Stimulated activated CD8-positive, alpha-beta memory T cell treated with anti-CD3 and anti-CD28 coated beads, Interleukin-12 subunit alpha, Interleukin-12 subunit beta, amount 100 ng/mL, for 24 hours (primary cell): ENCODE data around the gene USH1C.

Experiments
- DNase-seq: peaks from one replicate; pipeline ENCODE4 v3.0.0-alpha.2; 2020; ENCODE audit errors: extremely low read depth

The USH1C gene

GRCh38 chr11:17526326-17526725, 17.9 kb downstream of the USH1C start:
- DNase-seq: no peak

DNA sequence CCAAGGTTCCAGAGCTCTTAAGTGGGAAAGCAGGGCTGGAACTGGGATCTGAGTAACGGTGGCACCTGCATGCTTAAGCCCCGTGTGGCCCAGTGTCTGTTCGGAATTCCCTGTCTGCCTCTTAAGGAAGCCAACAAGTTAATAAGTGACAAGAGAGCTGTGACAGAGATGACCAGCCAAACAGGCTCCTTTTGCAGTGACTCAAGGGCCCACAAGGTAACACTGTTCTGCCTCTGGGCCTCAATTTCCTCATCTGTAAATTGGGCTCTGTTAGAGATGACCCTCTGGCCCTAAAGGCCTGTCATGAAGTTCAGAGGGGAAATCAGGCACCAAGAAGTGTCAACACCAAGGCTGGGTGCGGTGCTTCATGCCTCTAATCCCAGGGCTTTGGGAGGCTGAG, 18.6 kb downstream of the USH1C start:
- DNase-seq: no peak

DNA sequence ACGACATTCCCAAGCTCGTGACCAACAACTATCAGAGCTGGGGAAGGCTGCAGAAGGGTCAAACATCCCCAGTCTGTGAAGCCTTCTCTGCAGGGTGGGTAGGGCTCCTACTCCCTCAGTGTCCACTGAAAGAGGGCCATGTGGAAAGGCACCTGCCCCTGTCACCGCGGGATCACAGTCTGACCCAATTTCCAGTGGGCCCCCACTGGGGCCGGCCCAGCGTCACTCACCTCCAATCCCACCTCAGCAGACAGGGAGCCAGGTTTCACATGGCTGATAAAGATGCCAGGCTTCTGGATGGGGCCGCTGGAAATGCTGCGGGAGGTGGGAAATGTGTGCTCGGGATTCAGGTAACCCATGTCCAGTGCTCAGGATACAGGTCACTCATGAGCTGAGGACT, 20.0 kb downstream of the USH1C start:
- no peak for DNase-seq

GRCh38 chr11:17522655-17523054, 21.6 kb downstream of the USH1C start:
- DNase-seq: no peak

- no peak for DNase-seq
Measured at GRCh38 chr11:17521106-17521900, 22.9 kb downstream of the USH1C start.

DNA sequence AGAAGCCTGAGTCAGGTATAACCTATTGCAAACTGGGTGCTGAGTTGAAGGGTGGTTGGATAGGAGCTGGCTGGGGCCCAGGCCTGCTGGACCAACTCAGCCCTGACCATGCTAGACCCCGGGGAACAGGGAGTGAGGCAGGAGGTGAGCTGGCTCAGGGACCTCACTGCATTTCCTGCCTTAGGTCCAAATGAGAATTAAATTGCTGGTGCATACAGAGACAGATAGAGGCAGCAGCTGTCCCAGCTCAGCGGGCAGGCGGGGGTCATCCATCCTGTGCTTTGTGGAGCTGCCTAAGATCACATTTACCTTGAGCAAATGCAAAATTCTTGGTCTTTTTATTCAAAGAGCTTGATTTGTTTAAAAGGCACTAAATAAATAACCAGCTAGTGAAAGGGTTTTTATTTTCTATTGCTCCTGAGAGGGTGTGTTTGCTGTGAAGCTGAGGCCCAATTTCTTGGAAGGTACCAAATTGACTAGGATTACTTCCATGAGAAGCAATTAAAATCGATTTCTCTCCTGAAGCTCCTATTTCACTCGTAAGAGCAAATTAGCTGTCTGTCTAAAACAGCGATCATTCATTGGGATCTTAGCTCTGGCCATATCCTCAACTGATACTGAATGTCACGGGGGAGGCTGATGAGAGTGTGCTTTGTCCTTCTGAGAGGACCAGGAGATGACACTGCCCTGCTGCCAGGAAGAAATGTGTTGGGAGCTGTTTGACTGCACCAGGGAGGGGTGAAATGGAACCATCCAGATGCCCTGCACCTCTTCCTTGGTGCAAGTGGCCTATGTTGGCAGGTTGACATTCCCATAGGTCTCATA, 24.9 kb downstream of the USH1C start:
- no peak for DNase-seq

GRCh38 chr11:17518366-17518765, 25.9 kb downstream of the USH1C start:
- no peak for DNase-seq

- DNase-seq: no peak
Measured at GRCh38 chr11:17517186-17517585, 27.0 kb downstream of the USH1C start.

GRCh38 chr11:17516551-17517150, 27.6 kb downstream of the USH1C start:
- no peak for DNase-seq

DNA sequence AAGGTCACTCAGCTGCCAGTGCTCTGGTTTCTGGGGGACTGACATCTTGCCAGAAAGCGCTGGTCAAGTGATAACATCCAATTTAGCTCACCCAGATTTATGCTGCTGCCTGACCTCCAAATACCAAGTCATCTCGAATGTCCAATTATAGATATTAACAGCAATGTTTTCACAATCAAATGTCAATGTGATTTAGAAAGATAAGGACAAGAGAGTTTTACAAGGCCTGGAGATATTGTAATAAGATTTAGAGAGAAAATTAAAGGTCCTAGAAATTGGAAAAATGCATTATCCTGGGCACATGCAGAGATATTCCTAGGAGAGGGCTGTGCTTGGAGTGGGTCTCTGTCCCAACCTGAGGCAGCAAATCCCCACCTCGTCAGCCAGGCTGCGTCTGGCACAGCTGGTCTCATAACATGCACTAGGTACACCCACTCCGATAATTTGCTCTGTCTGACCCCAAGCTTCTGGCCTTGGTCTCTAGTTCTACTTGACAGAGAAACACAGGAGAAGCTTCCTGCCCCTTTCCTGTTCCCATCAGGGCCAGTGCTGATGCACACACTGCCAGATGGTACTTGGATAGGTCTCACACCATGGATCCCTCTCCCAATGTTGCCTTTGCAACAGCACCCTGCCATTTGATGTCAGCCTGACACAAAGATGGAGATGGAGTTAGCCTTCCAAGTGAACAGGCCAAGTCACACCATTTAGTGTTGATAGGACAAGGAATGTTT, 28.6 kb downstream of the USH1C start:
- DNase-seq: no peak

DNA sequence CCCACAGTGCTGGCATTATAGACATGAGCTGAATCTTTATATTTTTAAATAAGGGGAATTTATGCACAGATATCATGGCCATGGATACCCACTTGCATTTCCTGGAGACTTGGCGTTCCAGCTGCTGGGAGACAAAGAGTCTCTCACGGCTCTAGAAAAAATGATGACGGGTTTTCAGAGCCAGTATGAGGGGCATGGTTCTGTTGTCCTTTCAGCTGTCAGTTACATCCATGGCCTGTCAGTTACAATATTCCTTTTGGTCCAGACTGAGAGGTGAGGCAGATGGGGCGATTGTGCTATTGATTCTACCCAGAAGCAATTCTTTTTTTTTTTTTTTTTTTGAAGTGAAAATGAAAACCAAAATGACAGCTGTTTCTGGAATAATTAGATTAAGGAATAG, 29.7 kb downstream of the USH1C start:
- DNase-seq: no peak

DNA sequence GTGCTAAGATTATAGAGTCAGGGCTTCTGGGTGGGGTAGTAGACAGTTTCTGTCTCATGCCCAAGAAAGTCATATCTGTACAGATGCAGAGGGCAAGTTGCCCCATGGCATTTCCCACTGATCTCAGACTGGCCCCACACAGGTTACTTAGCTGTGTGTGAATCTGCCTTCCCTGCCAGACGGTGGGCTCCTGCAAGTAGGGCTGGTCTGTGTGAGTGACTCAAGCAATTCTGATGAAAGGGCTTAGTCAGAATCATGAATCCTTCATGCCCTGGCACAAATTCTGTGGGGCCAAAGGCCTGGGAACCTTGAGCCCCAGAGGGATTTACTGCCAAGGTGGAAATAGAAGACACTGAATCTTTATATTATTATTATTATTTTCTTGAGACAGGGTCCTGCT, 30.4 kb downstream of the USH1C start:
- no peak for DNase-seq

GRCh38 chr11:17512101-17512500, 32.1 kb downstream of the USH1C start:
- DNase-seq: no peak

GRCh38 chr11:17511571-17511970, 32.6 kb downstream of the USH1C start:
- DNase-seq: no peak

GRCh38 chr11:17510507-17511206, 33.6 kb downstream of the USH1C start:
- DNase-seq: no peak

DNA sequence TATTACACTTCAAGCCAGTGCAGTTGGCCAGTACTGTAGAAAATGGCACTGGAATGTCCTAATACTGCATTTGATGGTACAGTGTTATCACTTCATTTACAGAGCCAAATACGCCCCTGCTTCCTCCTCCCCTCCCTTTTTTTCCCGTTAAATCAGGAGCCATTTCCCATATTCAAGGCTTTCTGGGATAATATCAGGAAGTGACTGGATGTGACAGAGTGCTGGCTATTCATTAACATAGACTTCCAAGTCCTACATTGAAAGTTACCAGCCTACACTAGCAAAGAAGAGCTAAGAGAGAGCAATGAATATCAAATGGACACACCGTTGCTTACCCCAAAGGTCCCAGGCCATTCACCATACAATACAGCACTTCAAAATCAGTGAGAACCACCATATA, 35.4 kb downstream of the USH1C start:
- no peak for DNase-seq

GRCh38 chr11:17508306-17508705, 35.9 kb downstream of the USH1C start:
- no peak for DNase-seq

- DNase-seq: no peak
Measured at GRCh38 chr11:17507773-17508172, 36.4 kb downstream of the USH1C start.

- no peak for DNase-seq
Measured at GRCh38 chr11:17506942-17507341, 37.3 kb downstream of the USH1C start.

DNA sequence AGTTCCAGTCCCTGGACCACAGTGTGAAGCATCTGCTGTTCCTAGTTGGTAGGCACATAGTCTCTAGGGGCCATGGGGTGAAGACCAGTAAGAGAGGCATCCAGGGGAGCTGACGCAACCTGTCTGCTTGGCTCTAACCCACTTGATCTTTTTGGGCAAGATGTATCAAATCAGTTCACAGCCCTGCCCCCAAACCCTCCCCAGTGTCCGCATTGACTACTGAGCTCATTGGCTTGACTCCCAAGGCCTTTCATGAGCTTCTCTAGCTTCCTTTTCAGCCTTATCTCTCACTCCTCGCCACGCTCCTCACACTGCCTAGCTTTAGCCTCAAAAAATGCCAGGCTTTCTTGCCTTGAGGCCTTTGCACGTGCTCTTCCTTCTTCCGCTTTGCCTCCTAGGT, 37.9 kb downstream of the USH1C start:
- no peak for DNase-seq

DNA sequence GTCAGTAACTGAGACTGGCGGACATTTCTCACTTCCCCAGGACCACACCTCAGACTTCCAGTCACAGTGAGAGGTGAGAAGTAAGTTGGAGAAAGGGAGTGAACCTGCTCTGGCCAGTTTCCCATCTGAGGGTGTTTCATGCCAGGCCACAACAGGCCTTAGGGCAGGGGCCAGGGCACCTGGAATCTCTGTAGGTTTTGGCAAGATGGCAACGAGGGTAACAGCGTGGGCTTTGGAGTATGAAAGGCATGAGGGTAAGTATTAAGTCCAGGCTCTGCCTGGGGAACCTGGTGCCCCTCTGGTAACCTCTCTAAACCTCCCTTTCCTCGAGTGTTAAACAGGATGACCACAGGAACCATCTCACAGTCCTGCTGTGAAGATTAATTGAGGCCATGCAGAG, 39.1 kb downstream of the USH1C start:
- no peak for DNase-seq
